Uterus (tissue), 4 donors: Measurements from ENCODE around the gene PTPRM. TPM values are rescaled to one million over a fixed set of nuclear protein-coding genes. Genes with fewer than 3 reads are reported as not detected.

ENCODE experiments used
- DNase-seq, 2 donors: peaks; one replicate each; pipeline ENCODE4 v3.0.0-alpha.2; 2019 to 2020
- H3K27ac ChIP-seq, 2 donors: fragments of 200-600 bp; sonication (generic); 1 replicate in 1 of 2; 2 replicates in 1 of 2; pipeline ENCODE4 v1.5.1; 2016 to 2018
- H3K27me3 ChIP-seq, 2 donors: fragments of 200-600 bp; sonication (generic); one replicate each; pipeline ENCODE4 v1.5.1; 2018 to 2019; ENCODE audit warnings: control low read depth in 1 of 2
- H3K36me3 ChIP-seq, 2 donors: fragments of 200-600 bp; sonication (generic); one replicate each; pipeline ENCODE4 v1.5.1; 2019; ENCODE audit warnings: control low read depth in 1 of 2
- H3K4me1 ChIP-seq, 2 donors: fragments of 200-600 bp; sonication (generic); one replicate each; pipeline ENCODE4 v1.5.1; 2018 to 2019; ENCODE audit warnings: control low read depth in 1 of 2
- H3K4me3 ChIP-seq, 2 donors: fragments of 200-600 bp; sonication (generic); 1 replicate in 1 of 2; 2 replicates in 1 of 2; pipeline ENCODE4 v1.5.1; 2018 to 2019; ENCODE audit warnings: mild to moderate bottlenecking in 1 of 2
- H3K9me3 ChIP-seq, 2 donors: fragments of 200-600 bp; sonication (generic); one replicate each; pipeline ENCODE4 v1.5.1; 2019; ENCODE audit warnings: control low read depth in 1 of 2
- CTCF ChIP-seq, 4 experiments: fragments of 200-600 bp in 2 of 4; fragments of 450-650 bp in 2 of 4; sonication (generic) in 2 of 4; IDR thresholded peaks; one replicate each; pipeline ENCODE4 v1.5.1; 2016 to 2019; ENCODE audit warnings: antibody characterized with exemption in 4 of 4, mild to moderate bottlenecking in 2 of 4, moderate library complexity in 1 of 4
- POLR2A ChIP-seq, 2 donors: fragments of 450-650 bp; IDR thresholded peaks; one replicate each; pipeline ENCODE4 v1.6.1; 2016; ENCODE audit warnings: antibody characterized with exemption in 2 of 2, mild to moderate bottlenecking in 1 of 2, moderate library complexity in 1 of 2
- intact Hi-C: fragments of 100-400 bp; cut with DNase I; formaldehyde crosslinking; loops from one replicate; pipeline ENCODE4 v1.15.1; 2023; ENCODE audit warnings: low total_unique reads
- total RNA-seq, 4 donors: library from RNA; depleted of rRNA in 3 of 4; stranded (reverse); fragments of >200 nt in 3 of 4; gene quantifications; one replicate each; pipeline versions ENCODE4 v1.1.0 to v1.2.4, GENCODE V29; 2014 to 2023
- donor health status: DM: yes; HTN: yes; CAD: no.

Gene PTPRM
- total RNA-seq, 4 donors from 2014 or later = 62.0 to 127 (median 85.7) TPM

GRCh38 chr18:7974200-7974874 is 407.2 kb downstream of the PTPRM start:
- H3K4me3 ChIP-seq = no peak overlapping the region
- no peaks in the 10 kb centered on the region for H3K9me3 ChIP-seq
- H3K27ac ChIP-seq = no peak overlapping the region
- no peak for TF ChIP-seq CTCF (IDR thresholded peaks at IDR 0.05)
- no peaks in the 10 kb centered on the region for H3K36me3 ChIP-seq
- H3K27me3 ChIP-seq = no peaks in the 10 kb centered on the region
- H3K4me1 ChIP-seq = no peaks in the 10 kb centered on the region
- intact Hi-C loops = no loop called here
- no peak for DNase-seq

GRCh38 chr18:7977897-7978296 is 410.8 kb downstream of the PTPRM start:
- H3K36me3 ChIP-seq = no peaks in the 10 kb centered on the region
- no peaks in the 10 kb centered on the region for H3K27me3 ChIP-seq
- no peak for DNase-seq
- H3K27ac ChIP-seq = no peak overlapping the region
- H3K4me3 ChIP-seq = no peak overlapping the region
- H3K9me3 ChIP-seq = no peaks in the 10 kb centered on the region
- intact Hi-C loops = no loop called here
- TF ChIP-seq CTCF (IDR thresholded peaks at IDR 0.05) (no peak), POLR2A (IDR thresholded peaks at IDR 0.05) (no peak)
- no peaks in the 10 kb centered on the region for H3K4me1 ChIP-seq

- no peak overlapping the region for H3K4me3 ChIP-seq
- no peaks in the 10 kb centered on the region for H3K27me3 ChIP-seq
- H3K27ac ChIP-seq = no peak overlapping the region
- TF ChIP-seq CTCF (IDR thresholded peaks at IDR 0.05) (no peak), POLR2A (IDR thresholded peaks at IDR 0.05) (no peak)
- H3K4me1 ChIP-seq = no peaks in the 10 kb centered on the region
- no peak for DNase-seq
- no peaks in the 10 kb centered on the region for H3K9me3 ChIP-seq
- no peaks in the 10 kb centered on the region for H3K36me3 ChIP-seq
- intact Hi-C loops = no loop called here
Measured at GRCh38 chr18:7978834-7979233, 411.7 kb downstream of the PTPRM start.

GRCh38 chr18:7979714-7980113 is 412.6 kb downstream of the PTPRM start:
- TF ChIP-seq POLR2A (IDR thresholded peaks at IDR 0.05) (no peak), CTCF (IDR thresholded peaks at IDR 0.05) (no peak)
- H3K27ac ChIP-seq = no peak overlapping the region
- no peaks in the 10 kb centered on the region for H3K36me3 ChIP-seq
- intact Hi-C loops = no loop called here
- no peaks in the 10 kb centered on the region for H3K4me1 ChIP-seq
- H3K4me3 ChIP-seq = no peak overlapping the region
- DNase-seq = no peak
- no peaks in the 10 kb centered on the region for H3K27me3 ChIP-seq
- no peaks in the 10 kb centered on the region for H3K9me3 ChIP-seq

GRCh38 chr18:7980136-7980535 is 413.0 kb downstream of the PTPRM start:
- no peaks in the 10 kb centered on the region for H3K27me3 ChIP-seq
- H3K4me3 ChIP-seq = no peak overlapping the region
- no peaks in the 10 kb centered on the region for H3K9me3 ChIP-seq
- intact Hi-C loops = no loop called here
- H3K4me1 ChIP-seq = no peaks in the 10 kb centered on the region
- no peak for TF ChIP-seq POLR2A (IDR thresholded peaks at IDR 0.05)
- TF ChIP-seq CTCF (IDR thresholded peaks at IDR 0.05) = no peak
- no peaks in the 10 kb centered on the region for H3K36me3 ChIP-seq
- no peak for DNase-seq
- H3K27ac ChIP-seq = no peak overlapping the region
